ENCODE measurements around the gene GALR2.
"Not testable (repeated sequence)": the region's sequence is repeated elsewhere in the genome, so short reads cannot be mapped to it uniquely, and the experiment has no call there.

The GALR2 gene

DNA sequence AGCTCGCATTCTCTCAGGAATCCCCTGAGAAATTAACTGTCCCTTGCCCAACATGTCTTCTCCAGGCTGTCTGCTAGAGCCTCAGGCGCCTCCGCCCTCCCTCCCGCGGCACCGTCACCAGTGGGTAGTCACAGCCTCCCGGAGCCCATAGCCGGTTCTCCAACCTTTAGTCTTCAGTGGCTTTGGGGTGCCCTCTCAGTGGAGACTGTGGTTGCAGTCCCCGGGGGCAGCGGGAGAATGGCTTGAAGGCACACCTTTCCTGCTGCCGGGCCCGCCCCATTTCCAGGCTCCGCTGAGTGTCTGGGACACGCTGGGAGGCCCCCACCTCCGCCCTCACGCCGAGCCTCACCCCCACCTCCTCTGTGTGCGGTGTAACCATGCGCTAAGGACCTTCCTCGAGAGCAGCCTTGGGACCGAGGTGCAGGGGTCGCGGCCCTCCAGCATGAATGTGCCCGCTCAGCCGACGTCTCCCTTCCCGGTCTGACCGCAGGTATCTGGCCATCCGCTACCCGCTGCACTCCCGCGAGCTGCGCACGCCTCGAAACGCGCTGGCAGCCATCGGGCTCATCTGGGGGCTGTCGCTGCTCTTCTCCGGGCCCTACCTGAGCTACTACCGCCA is 1.7 kb downstream of the GALR2 start:
- Histone ChIP-seq H3K36me3 (ENCODE audit: control insufficient read depth, low read depth, low read length) (no peaks in the 10 kb centered on the region), H3K27me3 (ENCODE audit: control insufficient read depth, insufficient read depth, low read length) (peaks cover 85% of the 10 kb centered on the region), H3K4me3 (ENCODE audit: low read length) (peak overlapping the region; percentile 45), H3K27ac (ENCODE audit: low read length) (no peak overlapping the region), H3K4me1 (ENCODE audit: control insufficient read depth, low read depth, low read length) (peaks cover 40% of the 10 kb centered on the region), H3K9me3 (ENCODE audit: control insufficient read depth, low read depth, low read length) (no peaks in the 10 kb centered on the region), H3K9ac (ENCODE audit: low read length) (no peak overlapping the region)

GRCh38 chr17:76076765-76077583 is 2.4 kb downstream of the GALR2 start:
- Histone ChIP-seq H3K9ac (ENCODE audit: low read length) (no peak overlapping the region), H3K27ac (ENCODE audit: low read length) (no peak overlapping the region), H3K9me3 (ENCODE audit: control insufficient read depth, low read depth, low read length) (no peaks in the 10 kb centered on the region), H3K27me3 (ENCODE audit: control insufficient read depth, insufficient read depth, low read length) (peaks cover 85% of the 10 kb centered on the region), H3K36me3 (ENCODE audit: control insufficient read depth, low read depth, low read length) (no peaks in the 10 kb centered on the region), H3K4me1 (ENCODE audit: control insufficient read depth, low read depth, low read length) (peaks cover 35% of the 10 kb centered on the region), H3K4me3 (ENCODE audit: low read length) (peak overlapping the region; percentile 45)

DNA sequence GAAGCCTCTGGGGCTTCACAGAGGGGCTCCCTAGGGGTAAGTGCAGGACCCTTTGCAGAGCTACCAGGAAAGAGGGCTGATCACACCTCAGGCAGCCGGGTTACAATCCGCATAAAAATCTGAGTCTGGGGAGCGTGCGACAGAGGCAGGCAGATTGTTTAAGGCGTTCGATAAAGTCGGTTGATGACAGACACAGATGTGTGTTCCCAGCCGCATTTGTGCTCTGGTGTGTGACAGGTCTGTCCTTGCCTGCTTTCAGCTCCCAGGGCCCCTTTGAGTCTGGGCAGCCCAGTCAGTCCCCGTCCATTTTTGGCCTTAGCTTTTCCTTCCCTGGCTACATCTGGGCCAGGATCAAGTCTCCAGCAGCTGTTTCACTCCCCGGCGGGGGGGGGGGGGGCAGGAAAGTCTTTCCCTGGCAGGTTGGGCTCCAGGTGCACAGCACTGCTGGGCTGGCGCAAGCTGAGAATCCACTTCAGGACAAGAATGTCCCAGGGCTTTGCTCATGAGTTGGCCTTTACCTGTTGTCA is 3.1 kb downstream of the GALR2 start:
- Histone ChIP-seq H3K27me3 (ENCODE audit: control insufficient read depth, insufficient read depth, low read length) (peaks cover 85% of the 10 kb centered on the region), H3K9me3 (ENCODE audit: control insufficient read depth, low read depth, low read length) (no peaks in the 10 kb centered on the region), H3K4me1 (ENCODE audit: control insufficient read depth, low read depth, low read length) (peaks cover 35% of the 10 kb centered on the region), H3K36me3 (ENCODE audit: control insufficient read depth, low read depth, low read length) (no peaks in the 10 kb centered on the region), H3K27ac (ENCODE audit: low read length) (no peak overlapping the region), H3K4me3 (ENCODE audit: low read length) (no peak overlapping the region), H3K9ac (ENCODE audit: low read length) (no peak overlapping the region)

- not testable (repeated sequence) for H3K27ac ChIP-seq (ENCODE audit: low read length); H3K9me3 ChIP-seq (ENCODE audit: control insufficient read depth, low read depth, low read length); H3K36me3 ChIP-seq (ENCODE audit: control insufficient read depth, low read depth, low read length); H3K4me3 ChIP-seq (ENCODE audit: low read length); H3K9ac ChIP-seq (ENCODE audit: low read length)
- H3K27me3 ChIP-seq (ENCODE audit: control insufficient read depth, insufficient read depth, low read length) = peaks cover 78% of the 10 kb centered on the region
- peaks cover 32% of the 10 kb centered on the region for H3K4me1 ChIP-seq (ENCODE audit: control insufficient read depth, low read depth, low read length)
Measured at GRCh38 chr17:76078370-76078769, 3.8 kb downstream of the GALR2 start.

- H3K4me1 ChIP-seq (ENCODE audit: control insufficient read depth, low read depth, low read length) = peaks cover 32% of the 10 kb centered on the region
- no peak within 1 kb of the TSS for H3K27ac ChIP-seq (ENCODE audit: low read length)
- peaks cover 72% of the 10 kb centered on the region for H3K27me3 ChIP-seq (ENCODE audit: control insufficient read depth, insufficient read depth, low read length)
- H3K9ac ChIP-seq (ENCODE audit: low read length) = peak within 1 kb of the TSS; percentile 44
- H3K36me3 ChIP-seq (ENCODE audit: control insufficient read depth, low read depth, low read length) = peaks cover 10% of the 10 kb centered on the region
- no peaks in the 10 kb centered on the region for H3K9me3 ChIP-seq (ENCODE audit: control insufficient read depth, low read depth, low read length)
- H3K4me3 ChIP-seq (ENCODE audit: low read length) = peak within 1 kb of the TSS; percentile 45
Measured at GRCh38 chr17:76078860-76079534, 4.4 kb downstream of the GALR2 start, which contains the start of gene ZACN. TSS of gene ZACN (plus strand) at chr17:76079182. CDS start at chr17:76079265, 83 bp downstream.

GRCh38 chr17:76079535-76079955 is 5.0 kb downstream of the GALR2 start:
- Histone ChIP-seq H3K4me3 (ENCODE audit: low read length) (peak overlapping the region; percentile 45), H3K9ac (ENCODE audit: low read length) (peak overlapping the region; percentile 44), H3K4me1 (ENCODE audit: control insufficient read depth, low read depth, low read length) (peaks cover 32% of the 10 kb centered on the region), H3K27ac (ENCODE audit: low read length) (no peak overlapping the region), H3K9me3 (ENCODE audit: control insufficient read depth, low read depth, low read length) (no peaks in the 10 kb centered on the region), H3K27me3 (ENCODE audit: control insufficient read depth, insufficient read depth, low read length) (peaks cover 66% of the 10 kb centered on the region), H3K36me3 (ENCODE audit: control insufficient read depth, low read depth, low read length) (peaks cover 15% of the 10 kb centered on the region)

GRCh38 chr17:76079956-76080767 is 5.6 kb downstream of the GALR2 start:
- H3K36me3 ChIP-seq (ENCODE audit: control insufficient read depth, low read depth, low read length) = peaks cover 21% of the 10 kb centered on the region
- H3K27ac ChIP-seq (ENCODE audit: low read length) = no peak overlapping the region

DNA sequence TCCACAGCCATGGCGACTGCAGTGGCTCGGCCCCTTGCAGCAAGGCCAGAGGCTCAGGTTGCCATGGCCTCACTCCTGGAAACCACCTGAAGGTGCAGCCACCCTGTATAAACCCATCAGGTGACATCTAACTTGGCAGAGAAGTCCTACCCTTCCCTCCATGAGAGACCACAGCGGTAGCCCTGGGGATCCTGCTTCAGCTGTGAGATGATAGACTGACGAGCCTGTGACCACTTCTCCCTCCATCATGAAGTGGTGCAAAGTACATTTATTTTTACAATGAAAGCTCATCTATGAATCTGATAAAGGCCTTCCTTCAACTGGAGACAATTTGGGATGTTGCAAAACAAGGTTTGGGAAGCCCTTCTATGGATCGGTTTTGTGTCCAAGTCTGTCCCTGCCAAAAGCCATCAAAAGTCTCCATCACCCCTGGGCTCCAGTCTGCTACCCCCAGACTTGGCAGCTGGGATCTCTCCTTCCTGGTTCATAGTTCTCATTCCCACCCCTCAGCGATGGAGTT is 6.2 kb downstream of the GALR2 start:
- H3K4me3 ChIP-seq (ENCODE audit: low read length) = peak overlapping the region; percentile 45
- no peak overlapping the region for H3K9ac ChIP-seq (ENCODE audit: low read length)
- no peak overlapping the region for H3K27ac ChIP-seq (ENCODE audit: low read length)
- H3K36me3 ChIP-seq (ENCODE audit: control insufficient read depth, low read depth, low read length) = peaks cover 28% of the 10 kb centered on the region
- H3K27me3 ChIP-seq (ENCODE audit: control insufficient read depth, insufficient read depth, low read length) = peaks cover 53% of the 10 kb centered on the region
- H3K9me3 ChIP-seq (ENCODE audit: control insufficient read depth, low read depth, low read length) = no peaks in the 10 kb centered on the region
- peaks cover 28% of the 10 kb centered on the region for H3K4me1 ChIP-seq (ENCODE audit: control insufficient read depth, low read depth, low read length)

More at GRCh38 chr17:76079956-76080767, 5.6 kb downstream of the GALR2 start:
- no peaks in the 10 kb centered on the region for H3K9me3 ChIP-seq (ENCODE audit: control insufficient read depth, low read depth, low read length)
- H3K4me1 ChIP-seq (ENCODE audit: control insufficient read depth, low read depth, low read length) = peaks cover 32% of the 10 kb centered on the region
- H3K4me3 ChIP-seq (ENCODE audit: low read length) = peak overlapping the region; percentile 45
- peaks cover 60% of the 10 kb centered on the region for H3K27me3 ChIP-seq (ENCODE audit: control insufficient read depth, insufficient read depth, low read length)
- H3K9ac ChIP-seq (ENCODE audit: low read length) = peak overlapping the region; percentile 44

DNA sequence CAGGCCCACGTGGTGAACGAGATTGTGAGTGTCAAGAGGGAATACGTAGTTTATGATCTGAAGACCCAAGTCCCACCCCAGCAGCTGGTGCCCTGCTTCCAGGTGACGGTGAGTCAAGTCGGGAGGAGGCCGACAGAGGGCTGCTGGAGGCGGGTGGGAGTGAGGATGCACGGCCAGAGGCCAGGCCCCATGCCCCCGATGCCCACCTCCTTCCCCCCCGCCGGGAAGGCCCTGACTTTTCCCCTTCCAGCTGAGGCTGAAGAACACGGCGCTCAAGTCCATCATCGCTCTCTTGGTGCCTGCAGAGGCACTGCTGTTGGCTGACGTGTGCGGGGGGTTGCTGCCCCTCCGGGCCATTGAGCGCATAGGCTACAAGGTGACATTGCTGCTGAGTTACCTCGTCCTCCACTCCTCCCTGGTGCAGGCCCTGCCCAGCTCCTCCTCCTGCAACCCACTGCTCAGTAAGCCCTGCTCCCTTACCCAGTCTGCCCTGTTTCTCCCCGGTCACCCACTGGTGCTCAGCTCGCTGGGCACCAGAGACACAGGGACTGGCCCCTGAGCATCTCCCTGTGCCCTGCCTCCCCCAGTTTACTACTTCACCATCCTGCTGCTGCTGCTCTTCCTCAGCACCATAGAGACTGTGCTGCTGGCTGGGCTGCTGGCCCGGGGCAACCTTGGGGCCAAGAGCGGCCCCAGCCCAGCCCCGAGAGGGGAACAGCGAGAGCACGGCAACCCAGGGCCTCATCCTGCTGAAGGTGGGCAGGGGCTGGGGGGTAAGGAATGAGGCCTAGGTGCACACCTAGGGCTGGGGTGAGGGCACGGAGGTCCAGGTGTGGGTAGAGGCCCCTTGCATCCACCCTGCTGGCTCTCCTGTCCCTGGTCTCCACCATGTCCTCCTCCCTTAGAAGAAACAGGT is 7.0 kb downstream of the GALR2 start:
- Histone ChIP-seq H3K27me3 (ENCODE audit: control insufficient read depth, insufficient read depth, low read length) (peaks cover 46% of the 10 kb centered on the region), H3K36me3 (ENCODE audit: control insufficient read depth, low read depth, low read length) (peaks cover 33% of the 10 kb centered on the region), H3K9ac (ENCODE audit: low read length) (no peak overlapping the region), H3K4me1 (ENCODE audit: control insufficient read depth, low read depth, low read length) (peaks cover 26% of the 10 kb centered on the region), H3K27ac (ENCODE audit: low read length) (no peak overlapping the region), H3K9me3 (ENCODE audit: control insufficient read depth, low read depth, low read length) (no peaks in the 10 kb centered on the region), H3K4me3 (ENCODE audit: low read length) (no peak overlapping the region)
